GM18861 (cell line): ENCODE measurements around the gene TMEM94.
"Not testable (repeated sequence)": the region's sequence is repeated elsewhere in the genome, so short reads cannot be mapped to it uniquely, and the experiment has no call there.

Experiments used
- ATAC-seq: cut with Tn5 transposase; IDR thresholded peaks from one replicate; pipeline ENCODE4 v1.9.1; 2021; ENCODE audit not compliant: unreplicated experiment

TMEM94 gene

GRCh38 chr17:75509528-75510258, 53.3 kb downstream of the TMEM94 start:
- ATAC-seq: no peak

- ATAC-seq: no peak
Measured at GRCh38 chr17:75511270-75511609, 54.8 kb downstream of the TMEM94 start.

GRCh38 chr17:75511610-75512575, 55.5 kb downstream of the TMEM94 start:
- no peak for ATAC-seq

GRCh38 chr17:75512926-75513640, 56.6 kb downstream of the TMEM94 start:
- no peak for ATAC-seq

GRCh38 chr17:75513641-75514000, 57.2 kb downstream of the TMEM94 start:
- no peak for ATAC-seq

GRCh38 chr17:75514299-75514918, 58.0 kb downstream of the TMEM94 start:
- no peak for ATAC-seq

- ATAC-seq: no peak
Measured at GRCh38 chr17:75514919-75515495, 58.6 kb downstream of the TMEM94 start.

GRCh38 chr17:75515496-75516254, 59.2 kb downstream of the TMEM94 start, which contains the start of gene CASKIN2:
TSS of gene CASKIN2 (minus strand) at chr17:75515537. CDS start at chr17:75513804, 1,733 bp downstream.
- ATAC-seq: peak; percentile 26

GRCh38 chr17:75516255-75516618, 59.8 kb downstream of the TMEM94 start, which contains the start of gene TSEN54:
TSS of gene TSEN54 (plus strand) at chr17:75516528. CDS start at chr17:75516561, 33 bp downstream.
- peak; percentile 43 for ATAC-seq

- ATAC-seq: peak; percentile 20
Measured at GRCh38 chr17:75516619-75517296, 60.3 kb downstream of the TMEM94 start.

- ATAC-seq: no peak
Measured at GRCh38 chr17:75517297-75517865, 60.9 kb downstream of the TMEM94 start.

GRCh38 chr17:75518201-75518600, 61.8 kb downstream of the TMEM94 start:
- ATAC-seq: no peak

GRCh38 chr17:75518983-75519537, 62.6 kb downstream of the TMEM94 start:
- ATAC-seq: no peak

GRCh38 chr17:75520413-75520812, 64.0 kb downstream of the TMEM94 start:
- not testable (repeated sequence) for ATAC-seq

GRCh38 chr17:75521290-75521689, 64.9 kb downstream of the TMEM94 start:
- ATAC-seq: no peak

- no peak for ATAC-seq
Measured at GRCh38 chr17:75521951-75522727, 65.7 kb downstream of the TMEM94 start.

GRCh38 chr17:75523647-75524046, 67.2 kb downstream of the TMEM94 start:
- ATAC-seq: no peak
